Fibroblast of peridontal ligament (primary cell): Measurements from ENCODE around the gene HELZ2.

ENCODE experiments used
- DNase-seq: peaks from one replicate; pipeline ENCODE4 v3.0.0-alpha.2; 2010; ENCODE audit errors: extremely low read depth

HELZ2 gene

DNA sequence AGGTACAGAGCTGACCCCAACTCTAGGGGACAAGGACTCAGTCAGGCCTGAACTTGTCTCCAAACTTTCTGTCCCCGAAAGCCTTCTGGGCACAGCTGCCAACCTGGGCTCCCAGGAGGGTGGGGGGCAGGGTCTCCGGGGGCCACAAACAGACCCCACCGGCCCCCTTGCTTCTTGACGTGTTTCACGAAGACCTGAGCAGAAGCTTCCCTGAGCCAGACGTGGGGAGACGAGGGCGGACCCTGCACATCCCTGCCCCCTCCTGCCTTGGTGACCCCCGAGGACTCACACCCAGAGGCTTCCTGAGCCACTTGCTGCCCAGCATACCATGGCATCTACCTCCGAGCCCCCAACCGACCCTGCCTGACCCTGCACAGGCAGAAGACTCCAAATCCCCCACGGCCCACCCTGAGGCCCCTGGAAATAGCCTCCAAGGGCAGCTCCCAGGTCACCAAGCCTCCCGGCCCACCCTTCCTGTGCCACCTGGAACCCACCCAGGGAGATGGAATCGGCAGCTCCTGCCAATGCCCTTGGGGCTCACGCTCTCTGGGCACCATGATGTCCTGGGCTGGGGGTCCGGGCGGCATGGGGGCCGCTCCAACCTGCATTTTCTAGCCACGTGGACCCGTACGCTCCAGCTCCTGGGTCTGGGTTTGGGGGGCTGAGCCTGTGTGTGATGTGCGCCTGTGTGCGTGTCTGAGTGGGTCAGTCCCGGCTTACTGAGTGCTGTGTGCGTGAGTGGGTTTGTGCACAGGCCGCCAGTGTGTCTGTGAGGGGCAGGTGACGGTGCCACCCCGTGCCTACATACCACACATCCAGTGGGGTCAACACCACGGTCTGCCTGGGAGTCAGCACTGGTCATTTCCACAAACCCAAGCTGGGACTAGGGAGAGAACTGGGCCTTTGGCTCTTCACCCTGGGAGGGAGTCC lies 34.3 kb downstream of the HELZ2 start:
- no peak for DNase-seq

DNA sequence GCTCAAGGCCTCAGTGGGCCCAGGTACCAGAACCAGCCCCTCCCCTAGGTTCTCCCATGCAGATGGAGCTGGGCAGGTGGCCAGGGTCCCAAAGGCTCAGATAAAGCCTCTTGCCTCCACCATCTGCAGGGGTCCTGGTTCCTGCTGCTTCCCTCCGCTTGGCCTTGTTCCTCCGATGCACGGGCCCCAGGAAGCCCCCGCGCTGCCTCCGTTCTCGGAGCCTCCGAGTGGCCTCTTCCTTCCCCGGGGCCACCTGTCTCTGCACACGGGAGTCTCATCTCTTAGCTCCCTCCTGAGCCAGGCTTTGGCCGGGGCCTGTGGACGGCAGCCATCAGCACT lies 35.0 kb downstream of the HELZ2 start:
- no peak for DNase-seq

DNA sequence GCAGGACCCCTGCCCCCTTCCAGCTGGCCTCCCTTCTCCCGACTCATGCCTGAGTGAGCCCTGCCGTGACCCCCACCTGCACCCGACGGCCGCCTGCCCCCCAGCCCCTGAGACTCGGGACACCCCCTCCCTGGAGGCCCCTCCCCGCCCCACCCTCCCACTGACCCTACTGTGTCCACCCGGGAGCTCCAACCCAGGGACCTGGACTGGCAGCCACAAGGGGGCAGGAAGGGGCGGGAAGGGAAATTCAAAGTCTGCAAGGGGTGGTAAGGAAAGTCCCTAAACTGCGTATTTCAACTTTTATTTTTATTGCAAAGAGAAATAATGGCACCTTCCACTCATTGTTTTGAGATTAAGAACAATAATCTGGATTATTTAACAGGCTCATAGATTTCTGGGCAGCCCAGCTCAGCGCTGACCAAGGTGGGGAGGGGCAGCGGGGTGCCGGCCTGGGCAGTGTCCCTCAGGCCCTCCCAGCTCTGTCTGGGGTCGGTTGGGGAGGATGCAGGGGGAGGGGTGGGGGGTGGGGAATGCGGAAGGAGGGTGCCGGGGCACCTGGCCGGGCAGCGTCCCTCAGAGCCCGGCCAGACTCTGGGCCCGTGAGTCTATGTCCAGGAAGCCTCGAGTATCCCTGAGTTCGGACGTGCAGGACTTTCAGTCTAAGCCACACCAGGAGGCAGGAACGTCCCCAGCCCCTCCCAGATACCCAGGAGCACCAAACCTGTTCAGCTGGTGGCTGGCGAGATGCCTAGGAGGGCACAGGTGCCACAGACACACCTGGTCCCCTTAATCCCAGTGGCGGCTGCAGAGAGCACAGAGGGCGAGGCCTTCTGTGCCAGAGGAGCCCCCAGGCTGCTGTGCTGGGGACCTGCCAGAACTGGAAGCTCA lies 35.6 kb downstream of the HELZ2 start:
- no peak for DNase-seq

DNA sequence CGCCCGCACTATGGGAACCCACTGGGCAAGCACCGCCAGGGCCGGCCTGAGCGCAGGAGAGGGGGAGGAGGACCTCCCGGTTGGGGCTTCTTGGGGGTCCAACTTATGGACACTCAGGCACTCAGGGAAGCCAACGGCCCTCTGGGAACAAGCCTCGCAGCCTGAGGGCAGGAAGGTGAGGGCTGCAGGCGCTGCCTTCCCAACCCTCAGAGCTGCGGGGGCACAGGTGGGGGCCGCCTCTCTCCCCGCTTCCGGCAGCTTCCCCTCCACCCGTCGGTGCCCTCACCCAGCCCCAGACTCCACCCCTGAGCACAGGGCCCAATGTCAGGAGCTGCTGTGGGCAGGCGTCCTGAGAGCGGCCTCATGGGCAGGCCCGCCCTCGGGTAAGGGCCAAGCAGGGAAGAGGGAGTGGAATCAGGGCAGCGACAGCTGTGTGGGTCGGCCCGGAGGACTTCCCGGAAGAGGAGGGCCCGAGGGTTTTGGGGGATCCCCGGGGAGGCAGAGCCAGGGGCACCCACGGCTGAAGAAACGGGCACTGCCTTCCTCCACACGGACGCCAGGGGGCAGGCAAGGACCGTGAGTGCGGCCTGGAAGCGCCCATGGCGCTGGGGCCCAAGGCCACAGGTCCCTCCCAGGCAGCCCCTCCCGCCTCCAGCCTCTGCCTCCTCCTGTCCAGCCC lies 36.4 kb downstream of the HELZ2 start:
- peak; percentile 86 for DNase-seq

DNA sequence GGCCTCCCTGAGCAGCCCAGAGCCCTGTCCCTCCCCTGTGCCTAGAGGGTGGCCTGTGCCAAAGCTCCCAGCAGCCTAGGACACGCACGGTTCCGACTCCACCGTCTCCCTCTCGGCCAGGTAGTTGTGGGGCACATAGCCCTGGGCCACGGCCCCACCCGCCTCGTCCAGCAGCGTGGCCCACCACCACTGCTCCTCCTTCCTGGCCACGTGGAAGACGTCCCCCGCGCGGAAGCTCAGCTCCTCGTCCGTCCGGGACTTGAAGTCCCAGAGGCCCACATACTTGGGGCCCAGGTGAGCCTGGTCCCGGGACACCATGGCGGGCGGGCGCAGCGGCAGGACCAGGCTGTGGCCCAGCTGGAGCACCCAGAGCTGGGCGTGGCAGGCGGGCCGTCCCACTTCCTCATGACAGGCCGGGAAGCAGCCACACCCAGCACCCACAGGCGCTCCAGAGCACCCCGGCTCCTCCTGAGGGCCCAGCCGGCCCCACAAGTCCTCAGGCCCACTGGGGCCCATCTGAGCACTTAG lies 37.0 kb downstream of the HELZ2 start, which contains the start of gene PTK6:
PTK6 (minus strand) TSS at position 380 of the 528 bp plus-strand sequence; CDS start at position 318, 62 bp downstream.
- DNase-seq: no peak

DNA sequence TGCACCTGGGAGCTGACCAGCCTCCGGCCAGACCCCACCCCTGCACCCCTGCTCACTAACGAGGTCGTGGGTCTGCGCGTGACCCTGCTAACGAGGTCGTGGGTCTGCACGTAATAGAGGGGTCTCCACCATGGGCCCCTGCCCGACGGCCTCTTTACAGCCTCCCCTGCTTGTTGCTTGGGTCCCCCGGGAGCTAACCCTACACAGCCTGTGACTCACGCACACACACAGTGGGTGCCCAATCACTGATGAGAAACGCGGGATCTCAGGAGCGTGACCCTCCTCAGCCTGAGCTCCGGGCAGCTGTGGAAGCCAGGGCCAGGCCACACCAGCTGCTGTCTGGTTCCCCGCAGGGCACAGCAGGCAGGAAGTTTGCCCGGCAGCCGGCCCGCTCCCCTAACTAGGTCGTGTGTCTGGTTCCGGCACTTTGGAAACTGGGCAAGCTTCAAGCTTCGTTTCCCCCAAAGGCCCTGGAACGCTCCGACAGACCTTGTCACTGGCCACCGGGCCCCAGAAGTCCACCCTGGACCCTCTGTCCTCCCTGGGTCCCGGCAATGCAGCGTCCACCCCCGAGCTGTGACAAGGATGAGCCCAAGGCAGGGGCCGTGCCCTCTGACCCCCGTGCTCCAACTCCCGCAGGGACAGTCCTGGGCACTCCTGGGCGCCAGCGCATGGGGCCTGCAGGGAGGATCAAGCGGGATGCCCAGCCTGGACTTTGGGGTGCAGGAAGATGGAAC lies 37.6 kb downstream of the HELZ2 start:
- peak; percentile 63 for DNase-seq

DNA sequence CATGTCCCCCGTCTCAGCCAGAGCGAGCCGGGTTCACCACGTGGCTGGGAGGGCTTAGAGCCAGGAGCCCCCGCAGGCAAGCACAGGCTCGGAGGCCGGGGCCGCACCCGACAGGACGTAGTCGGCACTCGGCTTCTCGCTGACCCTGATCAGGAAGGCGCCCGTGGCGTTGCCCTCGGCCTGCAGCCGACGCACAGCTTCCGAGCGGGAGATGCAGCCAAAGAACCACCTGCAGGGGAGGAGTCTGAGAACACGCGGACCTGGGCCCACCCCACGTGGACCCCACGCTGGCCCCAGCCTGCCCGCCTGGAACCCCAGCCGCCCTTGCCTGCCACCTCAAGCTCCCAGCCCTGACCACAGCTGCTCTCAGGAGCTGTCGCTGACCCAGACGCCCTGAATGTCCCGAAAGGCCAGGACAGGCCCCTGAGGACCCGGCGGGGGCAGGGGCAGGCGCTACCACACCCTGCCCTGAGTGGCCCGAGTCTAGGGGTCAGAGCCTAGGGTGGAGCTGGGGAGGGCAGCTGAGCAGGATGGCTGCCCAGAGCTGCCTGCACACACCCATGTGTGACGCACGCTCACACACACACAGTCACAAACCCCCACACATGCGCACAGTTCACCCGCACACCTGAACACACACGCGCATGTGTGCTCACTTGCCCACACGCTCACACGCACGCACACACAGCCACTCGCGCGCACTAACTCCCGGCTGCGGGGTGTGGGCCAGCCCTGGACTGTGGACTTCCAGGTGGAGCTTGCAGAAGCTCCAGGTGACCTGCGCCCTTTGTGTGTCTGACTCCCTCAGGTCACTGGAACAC lies 39.0 kb downstream of the HELZ2 start:
- DNase-seq: no peak

DNA sequence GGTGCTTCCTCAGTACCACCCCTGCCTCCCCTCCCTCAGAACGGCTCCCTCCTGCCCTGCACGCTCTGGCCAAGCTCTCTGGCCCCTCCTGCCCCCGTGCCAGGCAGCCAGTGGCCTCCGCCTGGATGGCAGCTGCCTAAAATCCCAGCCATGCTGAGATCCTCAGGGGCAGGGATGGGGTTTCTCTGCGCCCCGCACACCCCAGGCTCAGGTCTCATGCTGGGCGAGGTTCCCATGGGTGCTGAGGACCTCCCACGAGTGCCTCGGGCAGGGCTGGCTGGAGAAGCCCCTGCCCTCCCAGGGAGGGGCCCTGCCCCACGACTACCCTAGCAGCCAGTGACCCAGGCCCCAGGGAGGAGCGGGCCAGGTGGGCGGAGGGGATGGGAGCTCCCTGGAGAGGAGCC lies 39.6 kb downstream of the HELZ2 start:
- no peak for DNase-seq

DNA sequence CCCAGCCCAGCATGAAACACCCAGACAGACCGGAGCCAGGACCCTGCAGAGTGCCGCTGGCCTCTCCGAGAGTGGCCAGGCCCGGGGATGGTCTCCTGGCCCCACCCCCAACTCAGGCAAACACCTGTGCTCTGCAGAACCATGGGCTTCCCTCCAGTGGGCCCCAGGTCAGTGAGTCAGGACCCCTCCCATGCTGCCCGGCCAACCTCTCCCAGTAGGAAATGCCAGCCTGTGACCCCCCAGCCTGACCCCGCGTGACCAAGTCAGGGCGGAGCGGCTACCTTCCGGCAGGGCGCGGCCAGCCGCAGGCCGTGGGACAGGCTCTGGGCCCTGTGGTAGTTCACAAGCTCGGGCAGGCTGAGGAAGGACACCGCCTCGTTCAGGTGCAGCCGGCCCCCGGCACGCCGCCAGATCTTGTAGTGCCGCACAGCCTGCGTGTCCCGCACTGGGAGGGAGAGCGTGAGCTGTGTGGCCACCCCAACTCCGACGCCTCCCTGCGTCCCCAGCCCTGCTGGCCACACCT lies 40.1 kb downstream of the HELZ2 start:
- no peak for DNase-seq

DNA sequence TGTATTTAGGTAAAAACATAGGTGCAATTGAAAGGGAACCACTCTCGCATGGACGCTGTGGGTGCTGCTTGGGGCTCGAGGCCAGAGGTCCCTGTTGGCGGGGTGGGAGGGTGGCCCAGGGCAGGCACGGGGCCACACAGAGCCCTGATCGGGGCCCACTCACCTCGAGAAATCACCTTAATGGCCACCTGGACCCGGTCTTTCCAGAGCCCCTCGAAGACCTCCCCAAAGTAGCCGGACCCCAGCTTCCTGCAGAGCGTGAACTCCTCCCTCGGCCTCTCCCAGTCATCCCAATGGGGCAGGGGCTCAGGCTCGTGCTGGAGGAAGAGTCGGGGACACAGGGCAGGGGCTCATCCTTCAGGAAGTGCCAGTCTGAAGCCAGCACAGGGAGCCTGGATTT lies 40.7 kb downstream of the HELZ2 start:
- DNase-seq: no peak

DNA sequence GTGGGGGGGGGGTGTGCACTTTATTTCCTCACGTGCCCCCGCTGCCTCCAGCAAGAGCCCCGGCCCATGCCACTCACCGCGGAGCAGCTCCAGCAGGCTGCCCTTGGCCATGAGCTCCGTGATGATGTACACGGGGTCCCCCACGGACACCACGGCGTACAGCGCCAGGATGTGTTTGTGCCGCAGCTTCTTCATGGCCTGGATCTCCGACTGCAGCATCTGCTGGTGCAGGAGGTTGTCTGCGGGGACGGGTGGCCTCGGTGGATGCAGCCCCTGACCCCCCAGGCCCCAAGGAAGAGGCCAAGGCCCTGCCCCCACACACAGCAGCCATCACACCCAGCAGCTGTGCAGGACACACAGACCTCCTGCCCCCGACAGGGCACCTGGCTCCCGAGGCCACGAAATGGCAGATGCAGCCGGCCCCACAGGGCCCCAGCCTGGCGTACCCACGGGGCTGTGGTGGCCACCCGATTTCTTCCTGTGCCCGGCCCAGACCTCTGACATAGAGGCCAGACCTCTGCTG lies 41.5 kb downstream of the HELZ2 start:
- no peak for DNase-seq

DNA sequence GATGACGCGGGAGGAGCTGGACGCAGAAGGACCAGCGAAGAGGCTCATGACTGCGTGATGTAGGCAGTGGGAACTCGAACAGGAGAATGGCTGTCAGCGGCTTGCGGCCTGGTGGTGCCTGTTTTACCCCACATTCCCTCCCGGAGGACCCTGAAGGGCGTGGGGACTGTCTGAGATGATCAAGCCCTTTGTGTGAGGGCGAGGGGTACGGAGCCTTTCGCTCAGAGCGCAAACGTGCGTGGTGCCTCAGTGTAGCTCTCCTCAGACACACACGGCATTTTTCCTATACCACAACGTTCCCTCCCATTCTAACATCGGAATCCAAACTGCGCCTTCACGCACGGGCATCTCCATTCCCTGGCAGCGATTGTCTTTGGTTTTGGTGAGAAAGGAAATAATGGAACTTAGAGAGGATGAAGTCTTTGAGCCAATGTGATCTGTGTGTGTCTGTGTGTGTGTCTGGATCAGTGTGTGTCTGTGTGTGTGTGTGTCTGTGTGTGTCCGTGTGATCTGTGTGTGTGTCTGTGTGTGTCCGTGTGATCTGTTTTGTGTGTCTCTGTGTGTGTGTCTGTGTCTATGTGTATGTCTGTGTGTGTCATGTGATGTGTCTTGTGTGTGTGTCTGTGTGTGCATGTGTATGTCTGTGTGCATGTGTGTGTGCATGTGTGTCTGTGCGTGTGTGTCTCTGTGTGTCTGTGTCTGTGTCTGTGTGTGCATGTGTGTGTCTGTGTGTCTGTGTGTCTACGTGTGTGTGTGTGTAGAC lies 42.2 kb downstream of the HELZ2 start:
- no peak for DNase-seq

DNA sequence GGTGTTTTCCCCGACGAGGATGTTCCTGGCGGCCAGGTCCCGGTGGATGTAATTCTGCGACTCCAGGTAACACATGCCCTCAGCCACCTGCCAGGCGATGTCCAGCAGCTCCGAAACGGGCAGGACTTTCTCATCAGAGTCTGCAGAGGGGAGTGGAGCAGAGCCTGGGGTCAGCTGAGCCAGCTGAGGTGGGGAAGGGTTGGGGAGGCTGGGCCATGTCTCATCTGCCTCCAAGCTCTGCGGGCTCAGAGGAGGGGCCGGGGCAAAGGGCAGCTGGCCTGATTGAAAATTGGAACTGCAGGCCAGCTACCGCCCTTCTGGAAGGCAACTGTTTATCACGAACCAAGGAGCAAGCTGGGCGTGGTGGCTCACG lies 43.3 kb downstream of the HELZ2 start:
- no peak for DNase-seq

DNA sequence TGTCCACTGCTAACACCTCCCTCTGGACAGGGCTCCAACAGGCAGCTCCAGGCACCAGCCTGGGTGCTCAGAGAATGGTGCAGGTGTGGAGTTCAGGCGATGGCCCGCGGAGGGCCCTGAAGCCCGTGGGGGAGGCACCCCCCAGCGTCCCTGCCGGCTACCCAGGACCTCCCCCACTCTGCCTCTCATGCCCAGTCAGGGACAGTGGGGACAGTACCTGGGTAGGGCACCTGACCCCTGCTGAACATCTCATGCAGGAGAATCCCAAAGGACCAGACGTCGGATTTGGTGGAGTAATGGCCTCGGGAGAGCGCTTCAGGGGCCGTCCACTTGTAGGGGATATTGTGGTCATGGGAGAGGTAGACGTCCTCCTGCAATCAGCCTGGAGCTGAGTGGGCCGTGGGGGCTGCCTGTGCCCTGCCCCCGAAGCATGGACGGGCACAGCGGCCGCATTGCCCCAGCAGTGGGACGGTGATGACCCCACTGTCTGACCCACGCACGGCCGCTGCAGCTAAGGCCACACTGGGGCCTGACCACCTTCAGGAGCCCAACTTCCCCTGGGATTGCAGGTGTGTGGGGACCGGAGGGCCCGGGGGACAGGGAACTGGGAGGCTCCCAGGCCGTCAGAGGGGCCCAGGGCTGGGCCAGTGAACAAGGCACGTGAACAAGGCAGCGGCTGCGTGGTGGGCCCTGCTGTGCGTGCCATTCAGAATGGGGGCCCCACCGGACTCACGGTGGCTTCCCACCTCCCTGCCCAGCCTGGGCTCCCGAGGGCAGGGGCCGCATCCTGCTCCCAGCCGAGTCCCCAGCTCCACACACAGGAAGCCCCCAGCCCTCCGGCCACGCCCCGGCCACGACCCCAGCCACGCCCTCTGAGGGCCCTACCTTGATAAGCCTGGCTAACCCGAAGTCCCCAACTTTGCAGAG lies 43.9 kb downstream of the HELZ2 start:
- no peak for DNase-seq

DNA sequence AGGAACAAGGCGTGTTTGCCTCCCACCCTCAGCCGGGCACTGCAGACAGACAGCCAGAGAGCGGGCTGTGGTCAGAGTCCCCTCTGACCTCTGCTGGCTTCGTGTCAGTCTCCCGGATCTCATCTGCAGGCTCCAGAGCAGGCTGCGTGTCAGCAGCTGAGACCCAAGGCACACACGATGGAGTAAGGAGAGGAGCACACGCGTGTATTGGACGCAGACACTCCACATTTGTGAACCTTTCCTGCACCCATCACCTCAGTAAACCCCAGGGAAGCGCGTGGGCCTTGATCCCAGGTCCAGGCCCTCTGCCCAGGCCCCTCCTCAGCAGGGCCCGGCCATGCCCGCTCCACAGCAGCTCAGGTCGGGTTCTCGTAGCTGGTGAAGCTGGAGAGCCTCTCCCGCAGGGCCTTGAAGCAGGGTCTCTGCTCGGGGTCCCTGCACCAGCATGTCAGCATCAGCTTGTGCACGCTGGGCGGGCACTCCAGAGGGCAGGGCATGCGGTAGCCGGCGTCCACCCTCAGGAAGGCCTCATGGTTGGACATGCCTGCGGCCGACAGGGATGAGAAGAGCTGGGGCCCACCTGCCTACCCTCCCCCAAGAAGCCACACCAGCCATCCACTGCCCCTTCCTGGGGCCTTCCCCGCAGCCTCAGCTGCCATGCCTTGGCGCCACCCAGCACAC lies 44.7 kb downstream of the HELZ2 start:
- DNase-seq: no peak

DNA sequence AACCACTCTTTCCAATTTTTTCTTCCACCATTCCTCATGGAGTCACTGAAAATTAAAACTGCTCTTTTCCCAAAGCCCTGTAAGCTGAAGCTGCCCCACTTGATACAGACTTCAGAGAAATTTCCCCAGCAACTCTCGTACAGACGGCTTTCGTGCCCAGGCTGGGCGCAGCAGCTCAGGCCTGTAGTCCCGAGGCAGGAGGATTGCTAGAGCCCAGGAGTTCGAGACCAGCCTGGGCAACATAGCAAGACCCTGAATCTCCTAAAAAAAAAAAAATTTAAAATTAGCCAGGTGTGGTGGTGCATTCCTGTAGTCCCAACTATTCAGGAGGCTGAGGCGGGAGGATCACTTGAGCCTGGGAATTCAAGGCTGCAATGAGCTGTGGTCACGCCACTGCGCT lies 46.9 kb downstream of the HELZ2 start:
- no peak for DNase-seq

DNA sequence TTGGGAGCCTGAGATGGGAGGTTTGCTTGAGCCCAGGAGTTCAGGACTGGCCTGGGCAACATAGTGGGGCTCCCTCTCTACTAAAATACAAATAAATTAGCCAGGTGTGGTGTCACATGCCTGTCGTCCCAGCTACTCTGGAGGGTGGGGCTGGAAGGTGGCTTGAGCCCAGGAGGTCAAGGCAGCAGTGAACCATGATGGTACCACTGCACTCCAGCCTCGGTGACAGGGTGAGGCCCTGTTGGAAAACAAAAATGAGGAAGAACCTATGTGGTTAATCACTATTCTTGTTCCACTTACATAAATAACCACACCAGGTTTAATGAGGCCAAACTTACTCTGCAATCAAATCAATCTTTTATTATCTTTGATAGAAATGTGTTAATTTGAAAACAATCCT lies 48.1 kb downstream of the HELZ2 start:
- DNase-seq: no peak
